ENCODE results near the gene SEMA4D.

SEMA4D gene

GRCh38 chr9:89397471-89397870 is 100.4 kb downstream of the SEMA4D start:
- TF ChIP-seq CTCF (IDR thresholded peaks at IDR 0.05; ENCODE audit: low read depth, low read length, missing control alignments) = no peak
- no peak for DNase-seq (ENCODE audit: extremely low read depth, low read depth)
- no peak overlapping the region for H3K4me3 ChIP-seq (replicated peaks; ENCODE audit: low read depth, low read length)

- DNase-seq (ENCODE audit: extremely low read depth, low read depth) = no peak
- TF ChIP-seq CTCF (IDR thresholded peaks at IDR 0.05; ENCODE audit: low read depth, low read length, missing control alignments) = no peak
- H3K4me3 ChIP-seq (replicated peaks; ENCODE audit: low read depth, low read length) = no peak overlapping the region
These were observed 101.8 kb downstream of the SEMA4D start for GRCh38 chr9:89395931-89396710.

GRCh38 chr9:89394412-89394811 is 103.5 kb downstream of the SEMA4D start:
- TF ChIP-seq CTCF (IDR thresholded peaks at IDR 0.05; ENCODE audit: low read depth, low read length, missing control alignments) = no peak
- no peak for DNase-seq (ENCODE audit: extremely low read depth, low read depth)
- H3K4me3 ChIP-seq (replicated peaks; ENCODE audit: low read depth, low read length) = no peak overlapping the region

- DNase-seq (ENCODE audit: extremely low read depth, low read depth) = no peak
- TF ChIP-seq CTCF (IDR thresholded peaks at IDR 0.05; ENCODE audit: low read depth, low read length, missing control alignments) = no peak
- no peak overlapping the region for H3K4me3 ChIP-seq (replicated peaks; ENCODE audit: low read depth, low read length)
These were observed 106.3 kb downstream of the SEMA4D start for GRCh38 chr9:89391585-89391984.

- no peak for TF ChIP-seq CTCF (IDR thresholded peaks at IDR 0.05; ENCODE audit: low read depth, low read length, missing control alignments)
- DNase-seq (ENCODE audit: extremely low read depth, low read depth) = no peak
These were observed 107.3 kb downstream of the SEMA4D start for GRCh38 chr9:89390578-89391116.

GRCh38 chr9:89390068-89390555 is 107.8 kb downstream of the SEMA4D start:
- no peak for DNase-seq (ENCODE audit: extremely low read depth, low read depth)
- no peak for TF ChIP-seq CTCF (IDR thresholded peaks at IDR 0.05; ENCODE audit: low read depth, low read length, missing control alignments)
- H3K4me3 ChIP-seq (replicated peaks; ENCODE audit: low read depth, low read length) = no peak overlapping the region

More at GRCh38 chr9:89390578-89391116, 107.3 kb downstream of the SEMA4D start:
- H3K4me3 ChIP-seq (replicated peaks; ENCODE audit: low read depth, low read length) = no peak overlapping the region
